IPS-20b (cell line): Measurements from ENCODE around the gene TOM1.
"Not testable (repeated sequence)": the region's sequence is repeated elsewhere in the genome, so short reads cannot be mapped to it uniquely, and the experiment has no call there.

ENCODE experiments used
- H3K27ac ChIP-seq: one replicate; pipeline ENCODE4 v1.5.1; 2013; ENCODE audit warnings: low read length
- H3K27me3 ChIP-seq: 2 replicates; pipeline ENCODE4 v1.6.1; 2013; ENCODE audit warnings: mild to moderate bottlenecking, low read length, inconsistent platforms; ENCODE audit not compliant: insufficient read depth
- H3K36me3 ChIP-seq: 2 replicates; pipeline ENCODE4 v1.6.1; 2013; ENCODE audit warnings: low read depth, mild to moderate bottlenecking, inconsistent platforms, low read length, moderate library complexity; ENCODE audit not compliant: insufficient read depth
- H3K4me1 ChIP-seq: 2 replicates; pipeline ENCODE4 v1.6.1; 2013; ENCODE audit warnings: mild to moderate bottlenecking, control low read depth, inconsistent platforms, low read length, moderate library complexity; ENCODE audit not compliant: insufficient read depth
- H3K4me3 ChIP-seq: 2 replicates; pipeline ENCODE4 v1.5.1; 2013; ENCODE audit warnings: mild to moderate bottlenecking, low read length, inconsistent platforms
- H3K9ac ChIP-seq: 2 replicates; pipeline ENCODE4 v1.6.1; 2013; ENCODE audit warnings: low read depth, mild to moderate bottlenecking, inconsistent platforms, low read length, moderate library complexity
- H3K9me3 ChIP-seq: 2 replicates; pipeline ENCODE4 v1.6.1; 2013; ENCODE audit warnings: mild to moderate bottlenecking, low read depth, low read length, inconsistent platforms; ENCODE audit not compliant: insufficient read depth

Gene TOM1

GRCh38 chr22:35350539-35351503 is 51.1 kb downstream of the TOM1 start:
- no peak overlapping the region for H3K27ac ChIP-seq
- peak overlapping the region; percentile 86 for H3K4me3 ChIP-seq
- H3K36me3 ChIP-seq: no peaks in the 10 kb centered on the region
- H3K27me3 ChIP-seq: peaks cover 11% of the 10 kb centered on the region
- no peaks in the 10 kb centered on the region; the same call in 1 of the 2 replicates for H3K4me1 ChIP-seq
- H3K9me3 ChIP-seq: no peaks in the 10 kb centered on the region
- peak overlapping the region; percentile 81 for H3K9ac ChIP-seq

GRCh38 chr22:35352214-35353111 is 52.8 kb downstream of the TOM1 start:
- Histone ChIP-seq H3K9ac (no peak overlapping the region), H3K4me1 (no peaks in the 10 kb centered on the region; the same call in 1 of the 2 replicates), H3K4me3 (no peak overlapping the region), H3K27ac (no peak overlapping the region), H3K36me3 (no peaks in the 10 kb centered on the region), H3K27me3 (peaks cover 11% of the 10 kb centered on the region), H3K9me3 (no peaks in the 10 kb centered on the region)

- Histone ChIP-seq H3K9me3 (no peaks in the 10 kb centered on the region), H3K36me3 (no peaks in the 10 kb centered on the region), H3K4me3 (no peak overlapping the region), H3K4me1 (no peaks in the 10 kb centered on the region; the same call in 1 of the 2 replicates), H3K27ac (no peak overlapping the region), H3K27me3 (peaks cover 11% of the 10 kb centered on the region), H3K9ac (no peak overlapping the region)
These were observed 53.6 kb downstream of the TOM1 start for GRCh38 chr22:35353318-35353717.

- no peak overlapping the region for H3K9ac ChIP-seq
- H3K27ac ChIP-seq: no peak overlapping the region
- no peaks in the 10 kb centered on the region for H3K9me3 ChIP-seq
- H3K4me1 ChIP-seq: no peaks in the 10 kb centered on the region; the same call in 1 of the 2 replicates
- no peak overlapping the region for H3K4me3 ChIP-seq
- H3K36me3 ChIP-seq: no peaks in the 10 kb centered on the region
- peaks cover 11% of the 10 kb centered on the region for H3K27me3 ChIP-seq
These were observed 54.4 kb downstream of the TOM1 start for GRCh38 chr22:35354068-35354467.

- Histone ChIP-seq H3K9me3 (no peaks in the 10 kb centered on the region), H3K9ac (no peak overlapping the region), H3K36me3 (no peaks in the 10 kb centered on the region), H3K4me1 (no peaks in the 10 kb centered on the region), H3K4me3 (no peak overlapping the region), H3K27me3 (no peaks in the 10 kb centered on the region), H3K27ac (no peak overlapping the region)
These were observed 58.4 kb downstream of the TOM1 start for GRCh38 chr22:35357883-35358621.

- H3K4me1 ChIP-seq: no peaks in the 10 kb centered on the region
- H3K27ac ChIP-seq: no peak overlapping the region
- no peak overlapping the region for H3K9ac ChIP-seq
- H3K4me3 ChIP-seq: no peak overlapping the region
- no peaks in the 10 kb centered on the region for H3K9me3 ChIP-seq
- no peaks in the 10 kb centered on the region for H3K27me3 ChIP-seq
- no peaks in the 10 kb centered on the region for H3K36me3 ChIP-seq
These were observed 59.8 kb downstream of the TOM1 start for GRCh38 chr22:35359380-35360065.

GRCh38 chr22:35361001-35361558 is 61.4 kb downstream of the TOM1 start:
- no peaks in the 10 kb centered on the region for H3K27me3 ChIP-seq
- no peak overlapping the region for H3K27ac ChIP-seq
- no peaks in the 10 kb centered on the region for H3K36me3 ChIP-seq
- H3K9ac ChIP-seq: no peak overlapping the region
- H3K4me1 ChIP-seq: no peaks in the 10 kb centered on the region
- no peak overlapping the region for H3K4me3 ChIP-seq
- H3K9me3 ChIP-seq: no peaks in the 10 kb centered on the region

GRCh38 chr22:35363566-35364086 is 63.9 kb downstream of the TOM1 start:
- no peak overlapping the region for H3K27ac ChIP-seq

GRCh38 chr22:35364230-35364629 is 64.5 kb downstream of the TOM1 start:
- H3K4me3 ChIP-seq, H3K4me1 ChIP-seq, H3K9ac ChIP-seq, H3K9me3 ChIP-seq, H3K36me3 ChIP-seq, H3K27me3 ChIP-seq, H3K27ac ChIP-seq: not testable (repeated sequence)

More at GRCh38 chr22:35363566-35364086, 63.9 kb downstream of the TOM1 start:
- no peaks in the 10 kb centered on the region for H3K4me1 ChIP-seq
- no peak overlapping the region for H3K4me3 ChIP-seq
- no peaks in the 10 kb centered on the region for H3K9me3 ChIP-seq
- H3K9ac ChIP-seq: no peak overlapping the region
- H3K36me3 ChIP-seq: no peaks in the 10 kb centered on the region
- H3K27me3 ChIP-seq: no peaks in the 10 kb centered on the region

GRCh38 chr22:35367331-35367886 is 67.7 kb downstream of the TOM1 start:
- H3K27me3 ChIP-seq: no peaks in the 10 kb centered on the region
- no peaks in the 10 kb centered on the region for H3K9me3 ChIP-seq
- no peak overlapping the region for H3K27ac ChIP-seq
- H3K4me3 ChIP-seq: no peak overlapping the region
- H3K4me1 ChIP-seq: peaks cover 4% of the 10 kb centered on the region; the same call in 1 of the 2 replicates
- H3K36me3 ChIP-seq: no peaks in the 10 kb centered on the region
- no peak overlapping the region for H3K9ac ChIP-seq
